Hematopoietic multipotent progenitor cell treated with erythropoietin and hydrocortisone succinate and interleukin-3 and kit ligand, for 4 days (in vitro differentiated cells): ENCODE measurements around the gene SYK.

Experiments used
- DNase-seq: peaks from one replicate; pipeline ENCODE4 v3.0.0-alpha.2; 2015

The SYK gene

DNA sequence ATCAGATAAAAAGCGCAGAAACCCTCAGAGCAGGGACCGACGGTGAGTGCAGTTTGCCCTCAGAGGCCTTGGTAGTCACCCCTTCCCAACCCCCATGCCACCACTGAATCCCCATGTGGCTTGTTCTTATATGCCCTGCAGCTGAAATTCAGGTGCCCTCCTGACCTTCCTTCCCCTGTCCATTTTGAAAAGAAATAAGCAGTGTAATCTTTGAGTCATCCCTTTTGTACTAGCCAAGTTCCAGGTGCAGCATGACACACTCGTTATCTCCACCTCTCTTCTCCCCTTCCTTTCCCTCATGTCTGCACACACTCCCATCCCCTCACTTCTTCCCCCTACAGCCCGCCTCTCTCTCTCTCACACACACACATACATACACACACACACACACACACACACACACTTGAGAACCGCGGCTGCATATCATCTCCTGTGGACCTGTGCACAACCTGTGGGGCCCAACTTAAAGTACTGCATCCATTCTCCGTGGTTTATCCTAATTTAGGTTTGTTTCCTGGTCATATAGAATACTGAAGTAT, 53.1 kb downstream of the SYK start:
- no peak for DNase-seq

DNA sequence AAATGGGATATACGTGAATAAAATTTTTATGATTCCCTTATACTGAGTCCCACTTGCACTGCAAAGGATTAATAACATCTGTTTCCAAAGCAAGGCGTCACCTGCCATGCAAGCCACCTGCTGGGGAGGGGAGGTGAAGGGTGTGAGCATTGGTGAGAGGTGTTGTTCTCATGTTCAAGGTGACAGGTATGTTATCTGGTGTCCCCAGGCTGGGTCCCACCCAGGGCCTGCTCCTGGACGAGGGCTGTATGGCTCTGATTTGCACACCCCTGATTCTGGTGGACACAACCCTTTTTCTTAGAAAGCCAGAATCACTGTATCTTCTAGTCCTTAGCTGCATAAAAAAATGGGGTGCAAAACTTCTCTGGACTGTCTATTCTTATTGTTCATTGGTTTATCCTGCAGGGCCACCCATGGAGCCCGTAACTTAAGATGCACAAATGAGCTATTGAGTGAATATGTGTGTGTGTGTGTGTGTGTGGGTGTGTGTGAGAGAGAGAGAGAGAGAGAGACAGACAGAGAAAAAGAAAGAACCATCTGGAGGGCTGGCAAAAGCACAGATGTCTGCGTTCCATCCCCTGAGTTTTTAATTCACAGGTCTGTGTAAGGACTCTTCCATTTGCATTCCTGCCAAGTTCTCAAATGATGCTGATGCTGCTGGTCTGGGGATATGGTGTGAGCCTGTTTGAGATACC, 53.7 kb downstream of the SYK start:
- DNase-seq, result no peak

DNA sequence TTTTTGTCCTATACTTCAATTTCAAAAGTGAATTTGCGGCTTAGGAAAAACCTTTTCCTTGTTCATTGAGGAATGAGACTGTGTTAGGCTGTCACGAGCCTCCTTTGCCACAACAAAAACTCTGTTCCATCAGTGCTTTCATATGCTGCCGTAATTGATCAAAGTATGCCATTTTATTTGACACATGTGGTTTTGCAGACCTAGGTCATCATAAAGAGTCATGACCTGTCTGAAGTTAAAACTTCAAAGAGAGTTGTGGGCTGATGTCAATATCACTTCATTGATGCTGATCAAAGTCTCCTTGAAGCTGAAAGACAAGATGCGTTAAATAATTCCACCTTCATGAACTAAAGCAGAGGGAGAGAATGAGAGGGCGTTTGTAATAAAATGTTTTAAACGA, 55.5 kb downstream of the SYK start:
- no peak for DNase-seq

DNA sequence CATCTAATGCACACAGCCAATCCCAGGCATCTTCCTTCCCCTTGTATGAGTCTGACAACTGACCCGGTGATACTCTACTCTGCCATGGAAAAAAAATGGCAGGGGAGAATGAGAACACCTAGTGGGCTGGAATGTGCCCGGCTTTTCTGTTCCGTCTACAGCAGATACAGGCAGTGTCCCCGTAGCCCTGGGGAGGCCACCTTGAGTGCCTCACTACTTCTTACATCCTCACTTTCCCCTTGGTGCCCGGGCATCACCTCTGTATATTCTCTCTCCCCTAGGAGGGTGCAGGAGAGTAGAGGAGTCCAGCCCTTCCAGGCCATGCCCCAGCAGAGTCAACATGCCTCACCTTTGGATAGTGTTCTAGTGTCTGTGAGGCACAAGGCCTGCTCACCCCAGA, 56.2 kb downstream of the SYK start:
- no peak for DNase-seq

DNA sequence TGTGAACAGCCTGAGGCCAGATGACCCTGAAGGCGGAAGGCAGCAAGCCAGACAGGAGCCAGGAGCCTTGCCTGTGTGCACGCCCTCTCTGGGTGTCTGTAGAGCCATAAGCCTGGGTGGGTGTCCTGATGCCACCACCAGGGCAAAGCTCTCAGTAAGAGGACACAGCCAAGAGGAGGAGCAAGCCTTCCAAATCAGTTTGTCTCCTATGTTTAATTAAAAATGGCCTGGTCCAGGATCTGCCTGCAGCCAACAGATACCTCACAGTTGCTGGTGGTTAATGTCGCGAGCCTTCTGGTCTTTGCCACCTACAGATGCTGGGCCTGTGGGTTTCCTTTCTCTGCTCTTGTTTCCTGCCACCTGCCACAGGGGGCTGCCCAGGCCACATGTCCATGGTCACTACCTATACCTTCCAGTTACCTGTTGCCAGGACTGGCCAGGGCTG, 56.9 kb downstream of the SYK start:
- DNase-seq, result peak; percentile 49

DNA sequence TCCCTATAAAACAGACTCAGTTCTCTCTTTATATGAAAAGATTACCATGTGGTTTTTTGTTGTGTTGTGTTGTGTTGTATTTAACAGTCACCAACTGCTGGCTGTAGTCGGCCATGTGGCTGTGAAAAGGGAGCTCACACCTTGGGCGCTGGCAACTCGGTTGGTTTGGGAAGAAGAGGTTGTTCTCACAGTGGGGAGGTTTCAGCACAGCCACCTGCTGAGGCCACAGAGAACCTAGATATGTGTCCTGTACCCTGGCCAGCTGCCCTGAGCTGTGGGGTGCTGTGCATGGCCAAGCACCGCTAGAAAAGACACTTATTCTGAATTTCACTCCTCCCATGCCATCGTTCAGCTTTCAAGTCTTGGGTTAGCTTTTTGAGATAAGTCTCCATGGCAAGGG, 58.8 kb downstream of the SYK start:
- no peak for DNase-seq

DNA sequence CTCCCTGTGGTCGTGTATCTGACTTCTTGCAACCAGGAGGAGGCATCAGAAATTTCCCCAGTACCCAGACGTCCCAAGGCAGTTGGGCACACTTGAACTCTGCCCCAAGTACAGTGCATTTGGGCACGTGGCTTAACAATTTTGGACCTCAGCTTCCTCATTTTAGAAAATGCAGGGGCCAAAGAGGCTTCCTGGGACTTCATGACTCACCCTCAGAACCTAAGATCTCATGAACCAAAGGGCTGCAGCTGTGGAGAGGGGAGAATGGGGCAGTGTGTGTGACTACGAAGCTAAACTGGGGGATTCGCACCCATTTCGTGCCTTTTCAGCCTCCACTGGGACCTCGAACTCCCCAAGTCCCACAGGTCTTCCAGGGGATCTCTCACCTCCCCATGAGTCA, 59.2 kb downstream of the SYK start:
- peak; percentile 71 for DNase-seq

DNA sequence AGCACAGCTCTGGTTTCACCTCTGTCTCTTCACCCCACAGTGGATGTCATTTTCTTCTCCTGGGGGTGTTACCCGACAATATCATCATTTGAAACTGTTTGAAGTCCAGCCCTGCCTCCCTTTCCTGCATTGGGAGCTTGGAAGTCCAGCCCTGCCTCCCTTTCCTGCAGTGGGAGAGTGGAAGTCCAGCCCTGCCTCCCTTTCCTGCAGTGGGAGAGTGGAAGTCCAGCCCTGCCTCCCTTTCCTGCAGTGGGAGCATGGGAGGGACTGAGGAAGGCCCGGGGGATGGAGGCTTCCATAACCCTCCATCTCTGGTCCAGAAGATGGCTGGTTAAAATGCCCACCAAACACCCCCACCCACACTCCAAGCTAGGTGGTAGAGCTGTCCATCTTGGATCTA, 59.8 kb downstream of the SYK start:
- DNase-seq, result no peak

DNA sequence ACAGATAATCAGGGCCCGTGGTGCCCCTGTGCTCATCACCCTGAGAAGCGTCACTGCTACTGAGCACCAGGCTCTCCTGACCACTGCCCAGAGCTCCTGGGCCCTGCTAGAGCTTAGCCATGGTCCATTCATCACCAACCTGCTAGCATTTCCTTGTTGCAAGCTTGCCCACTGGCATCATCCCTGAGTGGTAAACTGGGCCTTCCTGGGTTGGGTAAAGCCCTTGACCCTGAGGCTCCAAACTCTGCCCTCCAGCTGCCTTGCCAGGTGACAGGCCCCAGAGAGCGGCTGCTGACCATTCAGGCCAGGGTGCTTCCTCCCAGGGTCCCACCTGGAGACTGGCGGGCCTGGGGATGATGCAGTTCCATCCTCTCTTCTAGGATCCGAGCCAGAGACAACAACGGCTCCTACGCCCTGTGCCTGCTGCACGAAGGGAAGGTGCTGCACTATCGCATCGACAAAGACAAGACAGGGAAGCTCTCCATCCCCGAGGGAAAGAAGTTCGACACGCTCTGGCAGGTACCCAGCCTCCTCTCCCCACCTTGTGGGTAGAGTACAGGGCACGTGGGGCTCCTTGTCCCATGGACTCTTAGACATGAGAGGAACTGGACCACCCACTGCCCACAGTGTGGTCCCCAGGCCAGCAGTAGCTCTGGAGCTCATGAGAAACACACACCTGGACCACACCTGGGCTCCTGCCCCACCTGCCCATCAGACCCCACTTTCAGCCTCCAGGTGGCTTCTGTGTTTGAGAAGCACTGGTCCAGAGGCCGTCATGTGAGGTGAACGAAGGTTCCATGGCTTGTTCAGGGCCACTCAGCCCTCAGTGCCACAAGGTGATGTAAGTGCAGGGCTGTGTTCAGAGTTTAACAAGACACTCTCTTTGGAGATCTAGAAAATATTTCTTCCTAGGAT, 60.5 kb downstream of the SYK start:
- no peak for DNase-seq

DNA sequence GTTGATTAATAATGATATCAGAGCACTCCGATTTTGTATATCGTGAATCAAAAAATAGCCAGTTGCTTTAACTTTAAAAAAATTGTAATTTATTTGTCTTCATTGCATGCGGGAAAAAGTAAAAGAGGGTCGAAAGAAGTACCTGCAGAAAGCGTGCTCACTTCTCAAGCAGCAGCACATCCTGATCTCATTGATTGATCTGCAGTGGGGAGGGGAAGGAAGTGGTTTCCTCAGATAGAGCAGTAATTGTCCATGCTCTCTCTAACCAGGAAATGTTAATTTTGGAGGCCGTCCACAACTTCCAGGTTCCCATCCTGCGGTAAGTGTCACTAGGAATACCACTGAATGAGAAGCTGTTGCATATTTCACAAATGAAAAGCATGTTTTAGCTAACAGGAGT, 63.2 kb downstream of the SYK start:
- DNase-seq, result no peak

DNA sequence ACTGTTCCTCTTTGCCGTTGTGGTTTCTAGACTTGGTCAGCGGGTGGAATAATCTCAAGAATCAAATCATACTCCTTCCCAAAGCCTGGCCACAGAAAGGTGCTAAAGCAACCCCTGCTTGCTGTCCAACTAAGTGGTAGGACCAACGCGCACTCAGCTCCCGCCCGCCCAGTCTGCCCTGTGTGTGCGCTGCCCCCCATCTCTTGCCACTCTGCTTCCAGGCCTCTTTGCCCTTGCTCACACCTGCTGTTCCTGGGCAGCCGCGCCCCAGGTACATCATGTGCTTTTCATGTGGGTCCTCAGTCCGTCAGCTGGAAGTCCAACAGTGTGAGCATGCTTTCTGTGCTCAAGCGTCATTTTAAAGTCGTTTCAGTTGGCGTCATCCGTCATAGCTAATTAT, 65.5 kb downstream of the SYK start:
- DNase-seq, result no peak

DNA sequence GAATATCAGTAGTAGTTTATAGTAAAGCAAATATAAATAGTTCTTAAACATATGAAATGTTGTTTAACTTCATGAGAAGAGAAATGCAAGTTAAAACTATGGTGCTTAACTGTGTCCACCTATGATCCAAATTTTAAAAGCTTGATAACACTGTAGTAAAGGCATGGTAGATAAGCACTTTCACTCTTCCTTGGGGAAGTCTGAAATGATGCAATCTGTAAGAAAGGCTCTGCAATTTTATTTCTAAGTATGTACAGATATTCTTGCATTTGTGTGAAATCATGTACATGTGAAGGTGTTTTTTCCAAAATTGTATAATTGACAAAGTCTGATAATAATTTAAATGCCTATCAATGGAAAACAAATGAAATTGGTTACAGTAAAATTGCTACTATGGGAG, 66.9 kb downstream of the SYK start:
- no peak for DNase-seq

DNA sequence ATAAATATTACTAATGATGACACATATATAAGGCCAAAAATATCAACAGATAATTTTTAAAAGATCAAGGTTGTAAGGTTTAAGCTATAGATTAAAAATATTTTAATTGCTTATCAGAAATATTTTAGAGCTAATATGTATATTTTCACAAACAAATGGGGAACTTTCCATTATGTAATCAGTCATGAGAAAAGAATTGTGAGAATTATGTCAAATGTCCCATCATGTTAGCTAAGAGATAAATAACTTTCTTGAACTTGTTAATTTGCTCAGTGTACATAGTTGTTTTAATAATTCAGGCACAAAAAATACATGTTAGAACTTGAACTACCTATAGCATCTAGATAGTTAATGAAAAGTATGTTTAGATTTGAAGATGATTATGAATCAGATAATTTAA, 67.7 kb downstream of the SYK start:
- DNase-seq, result no peak

DNA sequence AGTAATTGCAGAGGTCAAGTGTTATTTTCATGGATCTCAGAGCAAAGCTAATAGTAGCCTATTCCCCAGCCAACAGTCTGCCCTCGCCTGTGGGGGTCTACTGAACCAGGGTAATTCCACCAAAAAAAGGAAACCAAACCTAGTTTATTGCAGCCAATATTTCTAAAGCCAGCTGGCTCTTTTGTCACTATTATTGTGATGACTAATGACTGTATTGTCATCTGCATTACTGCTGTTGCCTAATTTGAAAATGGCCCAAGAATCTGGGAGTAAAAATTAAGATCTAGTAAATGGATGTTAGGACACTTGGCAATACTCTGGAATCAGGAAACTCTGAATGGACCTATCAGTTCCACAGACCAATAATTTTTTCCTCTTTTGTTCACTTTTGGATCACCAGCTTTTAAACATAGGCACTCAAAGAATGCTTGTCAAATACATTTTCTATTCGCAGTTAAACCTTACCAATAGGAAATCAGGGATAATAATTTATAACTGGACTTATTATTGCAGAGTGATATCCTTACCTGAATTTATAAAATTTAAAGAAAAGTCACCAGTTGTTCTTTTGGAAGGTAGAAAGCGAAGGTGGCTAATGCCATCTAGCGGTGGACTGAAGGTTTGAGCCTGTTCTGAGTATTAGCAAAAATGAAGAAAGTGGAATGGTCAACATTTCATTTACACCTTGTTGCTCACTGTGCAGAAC, 69.2 kb downstream of the SYK start:
- peak; percentile 74 for DNase-seq

DNA sequence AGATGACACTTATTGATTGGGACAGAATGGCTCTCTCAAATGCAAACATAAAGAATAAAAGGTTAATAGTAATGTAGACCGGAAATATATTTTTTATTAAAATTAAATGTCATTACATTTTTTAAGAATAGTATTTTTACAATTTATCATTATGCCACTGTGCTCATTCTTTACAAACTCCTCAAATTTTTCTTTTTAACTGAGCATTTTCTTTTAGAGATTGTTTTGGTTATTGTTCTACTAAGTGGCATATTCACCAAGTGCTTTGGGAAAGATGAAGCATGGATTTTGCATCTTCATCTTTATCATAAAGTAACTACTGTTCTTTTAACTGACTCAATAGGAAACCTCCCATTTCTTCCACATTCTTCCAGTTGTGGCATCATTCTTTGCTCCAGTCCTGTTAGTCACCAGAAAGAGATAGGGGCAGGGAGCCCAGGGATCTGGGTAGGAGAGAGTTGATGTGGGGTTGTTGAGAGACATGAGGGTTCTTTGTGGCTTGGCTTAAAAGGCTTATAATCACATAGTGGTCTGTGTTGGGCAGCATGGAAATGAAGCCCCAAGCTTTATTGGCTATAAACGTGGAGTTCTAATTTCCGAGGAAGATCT, 69.8 kb downstream of the SYK start:
- no peak for DNase-seq

DNA sequence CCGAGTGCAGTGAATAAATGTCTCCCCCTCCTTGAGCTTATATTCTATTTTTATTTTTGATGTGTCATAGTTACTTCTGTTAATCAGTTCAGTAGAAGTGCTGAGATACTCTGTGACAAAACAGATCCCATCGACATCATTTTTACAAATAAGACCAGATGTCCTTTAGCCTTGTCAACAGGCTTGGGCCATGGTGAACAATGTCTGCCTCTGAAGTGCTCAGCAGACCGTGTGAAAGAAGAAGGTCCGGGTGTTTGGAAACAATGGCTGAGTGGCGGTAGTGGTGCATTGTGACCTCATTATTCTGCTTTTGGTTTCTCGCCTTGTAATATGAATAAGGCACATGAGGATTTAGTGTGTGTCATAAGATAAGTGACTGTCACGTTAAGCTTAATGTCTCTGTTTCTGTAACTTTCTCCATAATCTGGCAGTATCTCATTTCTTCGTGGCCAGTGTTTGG, 71.2 kb downstream of the SYK start:
- DNase-seq, result no peak

DNA sequence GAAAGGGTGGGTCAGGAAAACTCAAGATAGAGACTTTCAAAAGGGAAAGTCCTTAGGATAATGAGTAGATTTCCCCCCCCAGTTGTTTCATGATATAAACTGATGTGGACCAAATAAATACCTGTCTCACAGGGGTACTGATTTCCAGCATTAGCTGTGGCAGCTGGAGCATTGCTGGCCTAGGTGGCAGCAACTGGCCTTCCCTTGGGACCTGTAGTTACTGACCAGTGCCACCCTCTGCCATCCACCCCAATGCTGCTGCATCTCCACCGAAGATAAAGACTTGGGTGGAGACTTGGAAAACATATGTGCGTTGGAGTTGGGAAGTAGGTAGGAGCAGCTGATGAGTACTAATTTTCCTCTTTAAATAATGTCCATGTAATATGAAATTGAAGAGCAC, 71.8 kb downstream of the SYK start:
- DNase-seq, result no peak

DNA sequence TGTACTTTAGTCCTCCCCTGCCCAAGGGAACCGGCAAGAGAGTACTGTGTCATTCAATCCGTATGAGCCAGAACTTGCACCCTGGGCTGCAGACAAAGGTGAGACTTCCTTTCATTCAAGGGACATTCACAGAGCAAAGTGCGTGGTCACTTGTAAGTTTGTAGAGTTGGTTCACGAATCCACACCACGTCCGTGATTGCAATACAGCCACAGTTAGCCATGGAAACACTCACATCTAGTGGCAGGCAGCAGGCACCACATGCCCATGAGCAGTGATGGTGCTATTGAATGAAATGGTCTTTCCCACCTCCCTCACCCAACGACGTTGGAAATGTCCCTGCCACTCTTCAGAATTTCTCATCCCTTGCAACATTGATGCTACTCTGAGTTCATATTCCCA, 72.6 kb downstream of the SYK start:
- DNase-seq, result no peak

DNA sequence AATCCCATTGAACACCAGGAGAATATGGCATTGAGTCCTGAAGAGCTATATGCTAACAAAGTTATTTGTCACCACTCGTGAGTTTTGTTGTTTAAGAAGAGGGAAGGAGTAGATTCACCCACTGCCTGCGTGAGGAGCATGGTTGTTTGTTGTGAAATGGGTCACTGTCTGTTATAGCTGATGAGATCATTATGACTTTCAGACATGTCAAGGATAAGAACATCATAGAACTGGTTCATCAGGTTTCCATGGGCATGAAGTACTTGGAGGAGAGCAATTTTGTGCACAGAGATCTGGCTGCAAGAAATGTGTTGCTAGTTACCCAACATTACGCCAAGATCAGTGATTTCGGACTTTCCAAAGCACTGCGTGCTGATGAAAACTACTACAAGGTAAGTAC, 76.9 kb downstream of the SYK start:
- DNase-seq, result no peak

DNA sequence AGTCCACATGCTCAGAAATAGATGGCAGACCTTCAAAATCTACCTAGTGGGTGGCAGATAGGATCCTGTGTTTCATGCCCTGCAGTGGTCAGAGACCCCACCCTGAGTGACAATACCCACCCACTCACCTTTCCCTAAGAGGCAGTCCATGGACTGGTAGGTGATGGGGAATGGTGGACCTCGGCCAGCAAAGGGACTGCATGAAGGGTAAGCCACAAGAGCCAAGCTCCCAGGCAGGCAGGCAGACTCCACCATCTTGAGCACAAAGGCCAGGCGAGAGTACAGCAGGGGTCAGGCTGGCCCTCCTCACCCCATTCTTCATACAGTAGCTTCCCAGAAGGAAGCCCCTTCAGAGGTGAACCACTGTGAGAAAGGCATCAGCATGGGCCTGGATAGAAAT, 78.4 kb downstream of the SYK start:
- DNase-seq, result no peak

DNA sequence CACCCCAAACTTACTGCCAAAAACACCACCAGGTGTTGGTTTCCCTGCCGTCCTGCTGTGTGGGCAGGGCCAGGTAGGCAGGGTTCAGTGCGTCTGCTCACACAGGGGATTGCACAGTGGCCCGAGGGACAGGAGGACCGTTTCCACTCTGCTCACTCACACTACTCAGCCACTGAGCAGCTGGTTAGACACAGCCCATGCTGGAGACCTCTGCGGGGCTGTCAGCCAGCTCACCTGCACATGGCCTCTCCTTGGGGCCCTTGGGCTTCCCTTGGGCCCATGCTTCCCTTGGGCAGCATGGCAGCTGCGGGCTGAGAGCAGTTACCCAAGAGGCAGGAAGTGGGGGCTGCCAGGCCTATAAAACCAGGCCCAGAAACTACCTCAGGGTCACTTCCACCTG, 79.0 kb downstream of the SYK start:
- DNase-seq, result no peak

DNA sequence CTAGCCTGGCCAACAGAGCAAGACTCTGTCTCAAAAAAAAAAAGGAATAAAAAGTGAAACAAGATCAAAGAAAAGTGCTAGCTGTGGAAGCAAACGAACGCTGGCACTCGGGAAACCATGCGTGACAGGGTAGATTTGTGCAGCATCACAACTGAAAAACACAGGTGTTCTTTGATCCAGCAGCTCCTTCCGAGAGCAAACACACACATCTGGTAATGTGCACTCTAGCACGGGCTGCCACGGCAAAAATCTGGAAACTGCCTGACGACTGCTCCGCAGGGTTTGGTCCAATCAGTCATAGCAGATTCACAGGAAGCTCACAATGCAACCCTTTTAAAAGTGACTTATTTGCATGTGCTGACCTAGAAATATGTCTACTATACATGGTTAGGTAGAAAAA, 80.0 kb downstream of the SYK start:
- no peak for DNase-seq

DNA sequence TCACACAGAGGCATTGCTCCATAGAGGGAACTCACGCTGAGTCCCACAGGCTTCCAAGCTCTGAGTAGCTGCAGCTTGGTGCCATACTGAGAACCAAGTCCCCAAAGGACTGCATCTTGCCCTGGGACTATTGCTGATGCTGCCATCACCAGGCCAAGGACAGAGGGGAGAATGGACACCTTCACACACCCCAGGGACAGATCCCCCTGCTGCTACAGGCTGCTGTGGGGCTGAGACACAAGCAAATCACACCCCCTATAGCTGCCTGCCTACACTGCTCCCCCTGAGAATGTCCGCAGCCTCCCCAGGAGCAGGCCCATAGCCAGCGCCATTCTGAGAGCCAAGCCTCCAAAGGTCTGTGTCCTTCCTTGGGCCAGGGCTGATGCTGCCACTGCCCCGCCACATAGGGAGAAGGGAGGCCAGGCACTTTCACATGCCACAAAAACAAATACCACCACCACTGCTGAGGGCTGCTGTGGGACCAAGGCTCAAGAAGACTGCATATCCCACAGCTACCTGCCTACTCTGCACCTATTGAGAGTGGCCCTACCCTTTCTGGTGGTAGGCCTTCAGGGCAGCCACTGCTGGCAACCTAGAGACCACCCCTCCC, 81.5 kb downstream of the SYK start:
- no peak for DNase-seq
